ENCODE results near the gene ART1.

GRCh38 chr11:3605771-3606203 is 39.1 kb upstream of the ART1 start:
- no peak for TF ChIP-seq YY1 (IDR thresholded peaks at IDR 0.05; ENCODE audit: insufficient read depth, insufficient read length)
- TF ChIP-seq SUZ12 (IDR thresholded peaks at IDR 0.05; ENCODE audit: extremely low read depth, insufficient read depth, insufficient read length), result no peak

All from NT2/D1 (cell line).